Measurements from ENCODE around the gene SCCPDH.

The SCCPDH gene

GRCh38 chr1:246787781-246788513, 63.7 kb downstream of the SCCPDH start:
- DNase-seq, result no peak

- DNase-seq, result no peak
Observed at GRCh38 chr1:246788895-246789338, 64.7 kb downstream of the SCCPDH start.

GRCh38 chr1:246789454-246790339, 65.5 kb downstream of the SCCPDH start:
- DNase-seq, result no peak

- DNase-seq, result no peak
Observed at GRCh38 chr1:246790364-246790763, 66.2 kb downstream of the SCCPDH start.

GRCh38 chr1:246790833-246791232, 66.6 kb downstream of the SCCPDH start:
- no peak for DNase-seq

- no peak for DNase-seq
Observed at GRCh38 chr1:246791303-246791918, 67.2 kb downstream of the SCCPDH start.

GRCh38 chr1:246792603-246793002, 68.4 kb downstream of the SCCPDH start:
- no peak for DNase-seq

- DNase-seq, result no peak
Observed at GRCh38 chr1:246793356-246793896, 69.2 kb downstream of the SCCPDH start.

- no peak for DNase-seq
Observed at GRCh38 chr1:246794048-246794827, 70.0 kb downstream of the SCCPDH start.

- no peak for DNase-seq
Observed at GRCh38 chr1:246794828-246795671, 70.8 kb downstream of the SCCPDH start.

- DNase-seq, result no peak
Observed at GRCh38 chr1:246795906-246796694, 71.9 kb downstream of the SCCPDH start.

GRCh38 chr1:246797157-246797556, 72.9 kb downstream of the SCCPDH start:
- DNase-seq, result no peak

GRCh38 chr1:246797597-246797996, 73.4 kb downstream of the SCCPDH start:
- no peak for DNase-seq

GRCh38 chr1:246798107-246798506, 73.9 kb downstream of the SCCPDH start:
- no peak for DNase-seq

- DNase-seq, result no peak
Observed at GRCh38 chr1:246798606-246799496, 74.6 kb downstream of the SCCPDH start.

GRCh38 chr1:246800356-246800755, 76.1 kb downstream of the SCCPDH start:
- no peak for DNase-seq

- DNase-seq, result no peak
Observed at GRCh38 chr1:246800756-246801155, 76.5 kb downstream of the SCCPDH start.

- DNase-seq, result no peak
Observed at GRCh38 chr1:246801241-246802020, 77.2 kb downstream of the SCCPDH start.

GRCh38 chr1:246803373-246803772, 79.2 kb downstream of the SCCPDH start:
- DNase-seq, result no peak
